GM21515 (cell line): Measurements from ENCODE around the gene SF3B2.

Experiments used
- ATAC-seq: cut with Tn5 transposase; IDR thresholded peaks from one replicate; pipeline ENCODE4 v1.9.1; 2021; ENCODE audit not compliant: unreplicated experiment

SF3B2 gene

DNA sequence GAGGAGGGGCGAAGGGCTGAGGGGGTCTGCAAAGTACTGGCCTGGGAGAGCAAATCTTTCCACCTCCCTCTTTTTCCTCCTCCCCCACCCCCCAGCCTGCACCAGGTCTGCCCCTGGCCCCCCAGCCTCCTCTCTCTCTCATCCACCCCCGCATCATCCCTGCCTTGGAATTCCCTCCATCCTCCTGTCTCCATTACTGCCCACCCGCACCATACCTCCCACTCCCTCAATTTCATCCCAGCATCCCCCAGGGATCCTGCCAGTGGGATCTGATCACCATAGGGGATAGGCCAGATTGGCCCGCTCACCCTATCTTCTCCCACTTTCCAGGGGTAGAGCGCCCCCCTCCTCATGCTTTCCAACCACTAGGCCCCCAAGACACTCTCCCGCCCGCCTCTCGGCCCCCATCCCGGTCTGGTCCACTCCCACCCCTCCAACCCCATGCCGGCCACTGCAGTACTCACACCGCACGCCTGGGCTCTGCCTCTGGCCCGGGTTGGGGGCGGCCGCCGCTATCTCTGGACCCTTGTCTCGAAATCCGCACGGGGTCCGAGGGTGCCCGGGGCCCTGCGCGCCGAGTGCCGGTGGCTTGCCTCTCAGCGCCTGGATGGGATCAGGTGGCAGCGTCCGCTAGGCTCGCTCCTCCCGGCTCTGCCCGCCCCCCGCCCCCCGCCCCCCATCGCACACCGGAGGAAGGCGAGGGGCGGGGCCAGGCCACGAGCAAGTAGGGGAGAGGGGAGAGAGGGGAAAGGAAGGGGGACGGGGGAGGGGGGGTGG is 3.4 kb upstream of the SF3B2 start, which contains the start of gene GAL3ST3:
Gene GAL3ST3 (minus strand): TSS at position 615 of the 777 bp plus-strand sequence. CDS start 3,746 bp downstream, outside the sequence.
- no peak for ATAC-seq

GRCh38 chr11:66050581-66051231 is 1.5 kb upstream of the SF3B2 start:
- ATAC-seq: no peak

GRCh38 chr11:66051371-66051765 is 796 bp upstream of the SF3B2 start:
- ATAC-seq: no peak

- no peak for ATAC-seq
Measured at GRCh38 chr11:66052664-66052982, 459 bp downstream of the SF3B2 start.

DNA sequence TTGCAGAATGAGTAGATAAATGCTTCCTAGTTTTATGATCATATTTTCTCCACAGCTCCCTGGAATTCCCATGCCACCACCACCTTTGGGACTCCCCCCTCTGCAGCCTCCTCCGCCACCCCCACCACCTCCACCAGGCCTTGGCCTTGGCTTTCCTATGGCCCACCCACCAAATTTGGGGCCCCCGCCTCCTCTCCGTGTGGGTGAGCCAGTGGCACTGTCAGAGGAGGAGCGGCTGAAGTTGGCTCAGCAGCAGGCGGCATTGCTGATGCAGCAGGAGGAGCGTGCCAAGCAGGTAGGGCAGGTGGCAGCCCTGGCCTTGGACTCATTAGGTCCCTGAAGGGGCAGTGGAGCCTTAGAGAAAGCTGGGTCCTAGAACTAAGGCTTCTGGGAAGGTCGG is 2.9 kb downstream of the SF3B2 start:
- ATAC-seq: no peak

DNA sequence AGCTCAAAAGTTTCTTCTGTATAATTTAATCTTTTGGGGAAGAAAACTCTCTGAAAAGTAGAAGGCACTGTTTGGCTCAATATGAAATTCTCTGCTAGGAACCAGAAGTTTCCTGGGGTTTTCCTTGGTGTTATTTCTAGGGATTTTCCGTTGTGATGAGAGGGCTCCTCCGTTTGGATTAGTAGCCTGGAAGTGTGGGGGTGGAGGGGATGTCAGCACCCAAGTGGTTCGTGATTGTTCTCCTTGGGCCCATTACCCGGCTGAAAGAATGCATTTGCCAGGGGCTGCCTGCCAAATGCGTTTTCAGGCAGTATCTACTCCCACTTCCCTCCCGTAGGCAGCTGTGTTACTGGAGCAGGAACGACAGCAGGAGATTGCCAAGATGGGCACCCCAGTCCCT is 4.3 kb downstream of the SF3B2 start:
- ATAC-seq: no peak

DNA sequence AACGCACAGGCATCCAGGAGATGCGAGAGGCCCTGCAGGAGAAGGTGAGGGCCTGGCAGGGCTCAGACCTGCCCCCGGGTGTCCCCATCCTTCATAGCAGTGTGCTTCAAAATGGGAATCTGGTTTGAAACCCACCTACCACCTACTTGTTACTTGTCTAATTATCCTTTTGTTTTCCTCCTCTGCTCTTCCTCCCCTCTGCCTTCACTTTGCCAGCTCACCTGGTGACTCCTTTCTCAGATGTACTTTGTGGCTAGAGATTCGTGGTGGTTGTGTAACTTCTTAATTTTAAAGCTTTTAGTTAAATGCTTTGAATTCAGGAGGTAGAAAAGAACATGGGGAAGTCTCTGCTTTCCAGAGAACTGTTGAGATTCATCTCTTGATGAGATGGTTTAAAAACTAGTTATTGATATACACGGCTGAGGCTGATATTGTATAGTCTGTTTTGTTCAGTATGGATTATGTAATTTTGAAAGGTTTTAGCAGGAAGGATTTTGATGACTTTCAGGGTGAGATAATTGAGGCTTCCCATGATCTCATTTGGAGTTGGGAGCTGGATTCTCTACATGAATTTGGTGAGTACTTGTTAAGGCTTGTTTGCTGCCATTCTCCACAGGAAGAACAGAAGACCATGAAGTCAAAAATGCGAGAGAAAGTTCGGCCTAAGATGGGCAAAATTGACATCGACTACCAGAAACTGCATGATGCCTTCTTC is 8.0 kb downstream of the SF3B2 start:
- no peak for ATAC-seq

- ATAC-seq: no peak
Measured at GRCh38 chr11:66061268-66061667, 9.1 kb downstream of the SF3B2 start.

- no peak for ATAC-seq
Measured at GRCh38 chr11:66062408-66062807, 10.2 kb downstream of the SF3B2 start.

DNA sequence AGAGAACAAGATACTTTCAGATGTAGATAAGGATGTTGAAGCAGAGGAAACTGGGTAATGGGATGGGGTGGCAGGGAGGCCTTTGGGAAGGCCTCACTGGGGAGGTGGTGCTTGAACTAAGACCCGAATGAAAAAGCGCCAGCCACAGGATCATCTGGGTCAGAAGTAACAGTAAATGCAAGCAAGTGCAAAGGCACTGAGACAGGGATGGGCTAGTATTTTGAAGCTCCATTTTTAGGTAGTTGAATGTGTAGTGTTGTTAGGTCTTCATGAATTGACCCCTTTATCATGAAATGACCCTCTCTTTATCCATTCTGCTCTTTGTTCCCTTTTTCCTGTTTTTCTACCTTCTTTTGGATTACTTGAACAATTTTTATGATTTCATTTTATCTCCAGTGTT is 11.7 kb downstream of the SF3B2 start:
- ATAC-seq: no peak

DNA sequence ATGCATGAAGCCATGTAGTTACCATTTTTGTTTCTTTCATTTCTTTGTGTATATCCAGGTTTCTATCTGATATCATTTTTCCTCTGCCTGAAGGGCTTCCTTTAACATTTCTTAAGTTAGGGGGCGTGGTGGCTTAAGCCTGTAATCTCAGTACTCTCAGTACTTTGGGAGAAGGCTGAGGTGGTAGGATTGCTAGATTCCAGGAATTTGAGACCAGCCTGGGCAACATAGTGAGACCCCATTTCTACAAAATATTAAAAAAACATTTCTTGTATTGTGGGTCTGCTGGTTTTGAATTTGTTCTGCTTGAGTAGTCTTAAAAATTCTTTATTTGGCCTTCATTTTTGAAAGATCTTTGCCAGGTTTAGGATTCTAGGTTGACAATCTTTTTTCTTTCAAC is 12.4 kb downstream of the SF3B2 start:
- ATAC-seq: no peak

GRCh38 chr11:66066751-66067150 is 14.6 kb downstream of the SF3B2 start:
- ATAC-seq: no peak

GRCh38 chr11:66067640-66068039 is 15.5 kb downstream of the SF3B2 start:
- ATAC-seq: no peak

DNA sequence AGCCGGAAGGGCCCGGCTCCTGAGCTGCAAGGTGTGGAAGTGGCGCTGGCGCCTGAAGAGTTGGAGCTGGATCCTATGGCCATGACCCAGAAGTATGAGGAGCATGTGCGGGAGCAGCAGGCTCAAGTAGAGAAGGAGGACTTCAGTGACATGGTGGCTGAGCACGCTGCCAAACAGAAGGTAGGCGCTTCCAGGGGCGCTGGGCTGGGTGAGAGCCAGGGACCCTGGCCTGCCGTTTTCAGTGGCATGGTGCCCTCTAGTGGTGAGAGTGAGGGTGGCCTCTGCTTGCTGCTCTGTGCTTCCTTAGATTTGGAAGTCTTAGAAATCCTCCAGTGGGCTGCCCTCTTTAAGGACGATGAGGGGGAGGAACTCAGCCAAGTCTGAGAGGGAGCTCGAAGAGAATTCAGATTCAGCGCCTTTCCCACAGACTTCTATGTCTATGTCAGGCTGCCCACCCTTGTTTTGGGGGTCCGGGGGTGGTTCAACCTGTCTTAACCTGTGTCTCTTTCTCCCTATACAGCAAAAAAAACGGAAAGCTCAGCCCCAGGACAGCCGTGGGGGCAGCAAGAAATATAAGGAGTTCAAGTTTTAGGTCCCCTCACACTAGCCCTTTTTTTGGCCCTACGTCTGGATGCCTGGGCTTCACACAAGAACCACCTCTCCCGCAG is 16.1 kb downstream of the SF3B2 start:
- no peak for ATAC-seq

DNA sequence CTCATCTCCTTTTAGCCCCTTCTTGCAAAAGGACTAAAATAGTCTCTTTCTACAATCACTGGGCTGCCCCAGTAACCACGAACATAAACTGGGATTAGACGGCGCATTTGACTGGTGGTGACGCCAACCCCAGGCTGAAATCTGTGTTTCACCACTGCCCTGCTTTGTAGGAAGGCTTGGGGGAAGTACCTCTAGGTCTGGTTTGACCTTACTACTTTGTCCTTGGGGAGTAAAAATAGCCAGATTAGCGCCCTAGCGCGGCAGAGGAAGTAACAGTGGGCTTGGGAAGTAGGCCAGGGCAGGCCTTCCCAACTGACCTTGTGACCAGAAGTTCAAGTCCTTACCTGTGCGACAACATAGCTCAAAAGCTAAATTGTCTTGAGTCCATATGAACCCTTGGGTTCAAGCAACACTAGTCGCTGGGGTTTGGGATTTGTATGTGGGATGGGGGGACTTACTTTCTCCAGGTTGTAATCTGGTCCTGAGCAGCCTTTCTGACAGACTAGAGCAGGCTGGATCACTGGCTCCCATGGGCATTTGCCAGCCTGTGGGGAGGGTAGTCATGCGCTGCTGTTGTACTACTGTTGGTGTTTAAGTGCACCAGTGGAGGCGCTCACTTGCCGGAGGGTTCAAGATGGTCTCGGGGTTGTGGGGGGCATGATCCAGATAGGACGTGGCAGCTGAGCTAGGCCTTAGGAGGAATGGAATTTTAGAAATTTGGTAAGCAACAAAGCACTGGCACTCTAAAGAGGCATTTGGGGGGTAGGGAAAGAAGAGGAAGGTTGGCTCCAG is 17.0 kb downstream of the SF3B2 start:
- ATAC-seq: peak; percentile 18

GRCh38 chr11:66069715-66070603 is 17.8 kb downstream of the SF3B2 start, which contains the start of gene PACS1:
TSS of gene PACS1 (plus strand) at chr11:66070272. CDS start at chr11:66070487, 215 bp downstream.
- peak; percentile 41 for ATAC-seq

GRCh38 chr11:66070604-66071380 is 18.6 kb downstream of the SF3B2 start:
- ATAC-seq: peak; percentile 10

- no peak for ATAC-seq
Measured at GRCh38 chr11:66071381-66071801, 19.2 kb downstream of the SF3B2 start.

- ATAC-seq: no peak
Measured at GRCh38 chr11:66072081-66072480, 19.9 kb downstream of the SF3B2 start.
